Measurements from ENCODE around the gene SNX4.
"Not testable (repeated sequence)": the region's sequence is repeated elsewhere in the genome, so short reads cannot be mapped to it uniquely, and the experiment has no call there.

Gene SNX4

DNA sequence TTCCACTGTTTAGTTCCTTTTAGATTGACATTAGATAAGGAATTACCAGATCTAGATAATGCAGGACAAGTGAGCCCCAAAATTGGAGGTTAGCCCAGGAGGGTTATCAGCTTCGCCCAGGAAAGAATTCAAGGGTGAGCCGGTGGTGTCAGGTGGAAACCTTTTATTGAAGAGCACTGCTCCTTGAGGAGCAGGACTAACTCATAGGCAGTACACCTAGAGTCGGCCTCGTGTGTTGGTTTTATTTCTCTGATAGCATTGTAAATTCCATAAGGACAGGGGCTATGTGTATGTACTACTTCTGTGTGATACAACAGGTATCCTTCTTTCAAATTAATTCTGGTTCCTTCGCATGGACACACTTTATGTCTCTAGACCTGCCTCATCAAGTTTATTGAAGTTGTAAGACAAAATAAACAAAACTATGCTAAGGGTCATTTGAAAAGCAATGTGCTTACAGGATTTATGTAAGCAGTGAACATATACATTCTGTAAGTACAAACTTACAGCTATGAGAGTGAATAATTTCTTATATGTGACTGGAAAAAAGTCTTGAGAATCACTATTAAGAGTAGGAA lies 57.2 kb downstream of the SNX4 start:
- no peak for DNase-seq (ENCODE audit: low read depth)

DNA sequence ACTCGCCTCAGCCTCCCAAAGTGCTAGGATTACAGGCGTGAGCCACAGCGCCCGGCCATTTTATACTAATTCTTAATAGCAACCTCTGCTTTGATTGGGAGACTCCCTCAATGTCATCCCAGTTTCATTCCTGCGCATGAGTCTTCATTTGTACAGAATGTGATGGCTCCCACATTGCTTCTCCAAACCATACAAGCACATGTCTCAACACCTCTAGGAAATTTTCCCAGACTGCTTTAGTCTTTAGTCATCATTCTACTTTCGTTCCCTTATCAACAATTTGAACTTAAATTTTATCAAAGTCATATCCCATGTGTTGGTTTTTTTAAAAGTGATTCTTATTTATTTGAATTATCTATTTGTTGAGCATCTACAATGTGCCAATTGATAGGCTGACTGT lies 58.1 kb downstream of the SNX4 start:
- DNase-seq (ENCODE audit: low read depth): peak; percentile 59

DNA sequence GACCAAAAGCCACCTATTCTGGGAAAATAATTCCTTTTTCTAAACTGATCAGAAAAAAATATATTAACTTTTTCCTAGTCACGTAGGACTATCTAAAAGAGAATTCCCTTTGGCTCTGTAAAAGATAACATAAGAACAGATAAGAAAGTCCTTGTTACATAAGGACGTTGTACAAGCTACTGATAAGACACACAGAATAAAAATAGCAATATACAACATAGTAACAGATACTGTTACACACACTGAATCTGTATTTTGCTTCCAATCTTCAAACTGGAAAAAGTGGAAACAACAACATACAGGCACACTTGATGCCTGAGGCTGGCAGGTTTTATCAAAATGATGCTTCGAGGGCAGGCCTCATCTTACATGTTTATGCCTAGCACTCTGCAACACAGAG lies 59.8 kb downstream of the SNX4 start:
- no peak for DNase-seq (ENCODE audit: low read depth)

DNA sequence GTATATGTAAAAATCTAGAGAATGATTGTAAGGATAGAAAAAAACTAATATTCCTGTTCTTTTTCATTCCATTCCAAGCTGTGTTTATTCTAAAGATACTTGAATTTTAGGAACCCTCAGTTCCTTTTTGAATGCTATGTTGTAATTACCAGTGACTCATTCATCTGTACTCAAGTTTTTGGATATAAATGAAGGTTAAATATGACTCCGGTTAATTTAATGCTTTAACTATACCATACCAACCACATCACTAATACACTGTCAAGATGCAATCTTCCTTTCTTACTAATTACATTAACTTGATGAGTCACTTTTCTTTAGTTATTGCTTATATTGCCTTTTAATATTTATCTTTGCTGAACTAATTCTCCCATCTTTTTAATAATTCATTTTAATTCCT lies 76.1 kb downstream of the SNX4 start:
- DNase-seq (ENCODE audit: low read depth): peak; percentile 88

DNA sequence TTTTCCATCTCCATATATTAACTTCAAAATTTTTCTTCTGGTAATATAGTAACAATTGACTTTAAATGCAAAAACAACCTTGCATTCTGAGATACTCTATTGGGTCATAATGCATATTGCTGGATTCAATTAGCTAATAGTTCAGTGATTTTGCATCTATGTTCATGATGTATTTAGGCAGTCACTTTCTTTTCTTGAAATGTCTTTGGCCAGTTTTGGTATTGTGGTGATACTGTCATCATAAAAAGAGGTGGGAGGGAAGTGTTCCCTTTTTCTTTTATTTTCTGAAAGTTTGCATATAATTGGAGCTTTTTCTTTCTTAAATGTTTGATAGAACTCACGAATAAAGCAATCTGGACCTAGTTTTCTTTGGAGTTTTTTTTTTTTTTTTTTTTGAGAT lies 77.5 kb downstream of the SNX4 start:
- DNase-seq (ENCODE audit: low read depth): no peak

DNA sequence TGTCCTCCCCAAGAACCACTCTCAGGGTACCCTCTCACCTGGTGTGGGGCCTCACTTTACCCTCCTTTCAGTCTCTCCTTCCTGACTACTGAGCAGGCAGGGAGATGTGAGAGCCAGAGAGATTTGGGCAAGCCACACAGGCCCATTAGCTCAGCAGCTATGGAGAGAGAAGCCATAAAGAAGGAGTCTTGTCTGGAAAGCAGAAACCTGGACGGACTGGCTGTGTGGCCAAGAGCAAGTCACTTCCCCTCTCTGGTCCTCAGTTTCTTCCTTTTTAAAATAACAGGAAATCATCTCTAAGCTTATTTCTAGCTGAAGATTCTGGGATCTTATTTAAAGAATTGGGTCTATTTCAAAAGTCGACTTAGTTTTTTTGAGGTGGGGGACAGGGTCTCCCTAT lies 79.0 kb downstream of the SNX4 start:
- no peak for DNase-seq (ENCODE audit: low read depth)

DNA sequence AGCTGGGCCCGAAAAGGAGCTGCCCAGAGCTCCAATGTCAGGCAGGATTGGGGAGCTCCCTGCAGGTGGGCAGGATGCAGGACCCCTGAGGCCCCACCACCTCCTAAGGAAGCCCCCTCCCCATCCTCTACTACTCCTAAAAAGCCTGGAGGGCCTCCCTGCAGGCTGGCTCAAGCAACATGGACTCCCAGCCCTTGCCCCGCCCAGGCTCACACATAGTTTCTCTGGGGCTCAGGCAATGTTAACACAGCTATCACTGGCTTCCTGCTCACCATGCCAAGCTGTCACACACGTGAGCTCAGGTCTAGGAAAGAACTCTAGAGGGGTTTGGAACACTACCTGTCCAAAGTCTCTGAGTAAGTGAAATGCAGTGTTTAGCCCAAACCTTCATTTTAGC lies 79.4 kb downstream of the SNX4 start:
- DNase-seq (ENCODE audit: low read depth): no peak

DNA sequence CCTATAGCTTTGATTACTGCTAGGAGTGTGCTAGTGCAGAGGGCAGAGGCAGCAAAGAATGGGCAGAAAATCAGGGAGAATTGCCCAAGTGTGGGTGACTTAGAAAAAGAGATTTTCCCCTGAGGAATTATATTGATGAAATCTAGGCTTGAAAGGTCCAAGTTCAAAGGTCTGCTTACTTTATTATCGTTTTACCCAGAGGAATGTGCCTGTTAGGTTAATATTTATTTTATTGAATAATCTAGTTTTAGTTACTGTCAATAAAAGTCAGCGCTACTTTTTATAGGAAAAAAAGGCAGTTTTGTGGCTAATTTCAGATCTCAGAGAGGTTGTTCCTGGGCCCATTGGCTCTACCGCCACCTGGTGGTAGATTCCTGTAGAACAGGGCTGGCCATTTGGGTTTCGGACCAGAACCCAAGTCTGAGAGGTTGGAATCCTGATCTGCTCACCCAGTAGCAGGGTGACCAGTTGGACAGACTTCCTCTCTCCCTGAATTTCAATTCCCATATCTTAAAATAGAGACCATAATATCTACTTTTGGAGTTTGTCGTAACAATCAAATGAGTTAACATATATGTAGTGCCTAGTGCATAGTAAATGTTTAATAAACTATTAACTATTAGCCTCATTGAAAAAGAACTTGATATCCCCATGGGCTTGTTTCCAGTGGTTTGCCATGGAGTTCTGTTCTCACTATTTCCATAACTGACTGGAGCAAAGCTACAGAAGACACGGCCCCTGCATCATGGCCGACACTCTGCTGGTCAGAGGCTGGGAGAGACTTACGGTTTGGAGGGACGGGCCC lies 82.2 kb downstream of the SNX4 start:
- DNase-seq (ENCODE audit: low read depth): peak; percentile 20

DNA sequence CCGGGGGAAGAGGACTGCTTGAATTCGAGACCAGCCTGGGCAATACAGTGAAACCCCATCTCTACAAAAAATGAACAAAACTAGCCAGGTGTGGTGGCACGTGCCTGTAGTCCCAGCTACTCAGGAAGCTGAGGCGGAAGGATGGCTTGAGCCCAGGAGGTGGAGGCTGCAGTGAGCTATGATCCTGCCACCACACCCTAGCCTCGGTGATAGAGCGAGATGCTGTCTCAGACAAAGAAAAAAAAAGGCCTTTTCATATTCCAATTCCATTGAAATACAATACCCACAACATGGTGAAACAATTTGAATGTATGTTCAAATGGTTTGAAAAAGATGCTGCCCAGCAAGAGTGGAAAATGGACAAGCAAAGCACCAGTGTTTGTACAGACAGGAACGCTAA lies 83.1 kb downstream of the SNX4 start:
- DNase-seq (ENCODE audit: low read depth): no peak

DNA sequence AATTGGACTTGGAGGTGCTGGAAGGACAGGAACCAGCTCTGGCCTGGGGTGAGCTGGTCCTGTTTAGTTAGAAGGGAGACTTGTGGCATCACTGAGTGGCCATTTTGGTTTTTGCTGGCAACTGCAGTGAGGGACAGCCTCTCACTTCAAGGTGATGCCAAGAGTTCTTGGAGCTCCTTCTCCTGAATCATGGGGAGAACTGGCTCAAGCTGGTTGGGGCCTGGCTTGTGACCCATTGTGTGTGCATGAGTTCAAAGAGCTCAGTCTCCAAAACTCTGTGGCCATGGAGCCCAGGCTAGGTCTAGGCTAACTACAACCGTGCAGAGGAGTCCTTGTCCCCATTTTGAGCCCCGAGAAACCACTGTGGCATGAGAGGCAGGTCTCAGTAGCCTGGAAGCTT lies 84.8 kb downstream of the SNX4 start:
- no peak for DNase-seq (ENCODE audit: low read depth)

DNA sequence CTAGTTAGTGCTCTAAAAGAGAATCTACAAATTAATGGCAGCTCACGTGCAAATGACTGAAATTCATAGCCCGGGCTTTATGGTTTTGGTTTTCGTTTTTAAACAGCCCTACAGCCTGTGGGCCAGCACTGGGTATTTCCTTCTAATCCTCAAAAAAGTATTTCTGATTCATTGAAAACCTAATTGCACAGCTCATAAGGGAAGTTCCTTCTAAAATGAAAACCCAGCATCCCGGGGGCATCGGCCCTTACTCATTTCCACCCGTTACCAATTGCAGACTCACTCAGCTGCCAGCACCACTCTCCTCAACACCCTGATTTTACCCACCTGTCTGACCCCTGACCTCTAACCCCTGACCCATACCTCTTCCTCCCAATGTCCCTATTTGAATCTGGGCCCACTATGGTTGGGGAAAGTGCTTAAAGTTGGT lies 85.4 kb downstream of the SNX4 start:
- DNase-seq (ENCODE audit: low read depth): no peak

DNA sequence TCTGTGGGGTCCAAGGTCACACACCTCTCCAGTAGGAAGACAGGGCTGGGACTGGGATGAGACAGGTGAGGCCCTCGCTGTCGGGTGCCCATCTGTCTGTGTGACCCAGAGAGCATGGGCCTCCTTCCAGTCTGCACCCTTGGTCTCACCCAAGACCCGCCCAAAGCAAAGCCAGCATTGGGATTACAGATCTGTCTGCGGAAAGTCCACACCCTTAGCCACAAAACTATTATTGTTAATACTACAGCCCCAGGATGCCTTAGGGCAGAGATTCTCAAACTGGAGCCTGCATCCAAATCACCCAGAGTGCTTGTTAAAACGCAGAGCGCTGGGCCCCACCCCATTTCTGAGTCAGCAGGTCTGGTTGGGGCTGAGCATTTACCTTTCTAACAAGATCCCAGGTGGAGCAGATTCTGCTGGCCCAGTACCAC lies 86.4 kb downstream of the SNX4 start:
- no peak for DNase-seq (ENCODE audit: low read depth)

DNA sequence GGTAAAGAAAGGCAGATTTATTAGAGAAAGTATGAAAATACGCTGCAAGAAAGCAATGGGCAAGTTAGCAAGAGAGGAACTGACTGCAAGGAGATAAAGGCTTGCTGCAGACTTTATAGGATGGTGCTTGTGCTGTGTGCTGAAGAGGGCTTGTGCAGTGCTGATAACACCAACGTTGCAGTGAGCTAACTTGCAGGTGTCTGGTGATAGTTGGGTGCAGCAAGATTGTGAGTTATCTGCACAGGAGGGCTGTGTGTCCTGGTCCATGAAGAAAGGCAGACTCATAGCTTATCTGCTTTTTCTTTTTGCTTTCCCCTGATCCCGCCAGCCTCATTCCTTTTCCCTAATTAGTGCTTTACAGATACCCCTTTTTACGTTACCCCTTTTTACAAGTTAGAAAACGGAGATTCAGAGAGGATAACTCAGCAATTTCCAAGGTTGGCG lies 86.9 kb downstream of the SNX4 start:
- no peak for DNase-seq (ENCODE audit: low read depth)

DNA sequence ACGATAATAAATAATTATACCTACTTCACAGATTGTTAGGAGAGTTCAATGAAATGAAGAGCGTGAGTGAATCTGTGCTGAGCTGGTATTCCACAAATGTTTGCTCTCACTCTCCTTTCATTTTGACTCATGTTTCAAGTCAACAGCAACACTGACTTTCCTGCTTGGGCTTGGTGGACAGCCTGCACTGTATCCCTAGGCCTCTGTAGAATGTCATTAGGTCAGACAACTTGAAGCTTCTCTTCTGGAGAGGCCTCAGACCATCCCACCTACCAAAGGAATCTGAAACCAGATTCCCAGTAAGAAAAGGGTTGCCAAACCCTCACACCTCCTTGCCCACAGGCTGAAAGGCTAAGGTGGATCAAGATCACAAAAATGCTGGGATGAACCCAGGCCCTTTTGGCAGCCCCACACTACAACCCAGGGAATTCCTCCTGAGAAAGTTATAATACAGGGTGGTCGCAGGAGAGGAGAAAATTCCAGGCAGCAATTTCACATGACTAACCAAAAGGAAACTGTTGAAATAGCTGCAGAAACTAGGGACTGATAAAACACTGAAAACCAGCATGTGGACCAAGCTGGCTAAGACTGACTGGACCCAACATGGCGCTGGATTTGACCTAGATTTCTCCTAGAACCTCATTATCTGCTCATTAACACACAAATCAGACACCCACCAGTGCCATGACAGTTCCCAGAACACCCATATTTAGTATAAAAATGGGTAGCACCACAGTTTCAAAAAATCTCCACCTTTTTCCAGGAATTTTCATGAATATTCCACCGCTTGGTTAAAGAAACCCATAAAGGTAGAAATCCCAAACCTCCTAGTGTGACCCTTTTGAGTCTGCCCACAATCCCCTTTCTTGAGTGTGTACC lies 87.9 kb downstream of the SNX4 start:
- DNase-seq (ENCODE audit: low read depth): peak; percentile 28

DNA sequence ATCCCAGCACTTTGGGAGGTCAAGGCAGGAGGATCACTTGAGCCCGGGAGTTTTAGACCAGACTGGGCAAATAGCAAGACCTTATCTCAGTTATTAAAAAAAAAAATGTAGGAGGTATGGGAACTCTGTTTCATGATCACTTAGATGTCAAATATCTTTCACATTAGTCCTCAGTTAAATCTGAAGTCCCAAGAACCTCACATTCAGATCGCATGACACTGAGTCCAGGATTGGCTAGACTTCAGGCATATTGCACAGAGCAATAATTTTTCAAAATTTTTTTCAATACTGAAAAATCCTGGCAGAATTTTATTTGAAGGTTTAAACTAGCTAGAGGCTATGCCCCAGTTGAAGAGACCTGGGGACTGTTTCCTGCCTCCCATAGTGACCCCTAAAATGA lies 88.6 kb downstream of the SNX4 start:
- peak; percentile 26 for DNase-seq (ENCODE audit: low read depth)

DNA sequence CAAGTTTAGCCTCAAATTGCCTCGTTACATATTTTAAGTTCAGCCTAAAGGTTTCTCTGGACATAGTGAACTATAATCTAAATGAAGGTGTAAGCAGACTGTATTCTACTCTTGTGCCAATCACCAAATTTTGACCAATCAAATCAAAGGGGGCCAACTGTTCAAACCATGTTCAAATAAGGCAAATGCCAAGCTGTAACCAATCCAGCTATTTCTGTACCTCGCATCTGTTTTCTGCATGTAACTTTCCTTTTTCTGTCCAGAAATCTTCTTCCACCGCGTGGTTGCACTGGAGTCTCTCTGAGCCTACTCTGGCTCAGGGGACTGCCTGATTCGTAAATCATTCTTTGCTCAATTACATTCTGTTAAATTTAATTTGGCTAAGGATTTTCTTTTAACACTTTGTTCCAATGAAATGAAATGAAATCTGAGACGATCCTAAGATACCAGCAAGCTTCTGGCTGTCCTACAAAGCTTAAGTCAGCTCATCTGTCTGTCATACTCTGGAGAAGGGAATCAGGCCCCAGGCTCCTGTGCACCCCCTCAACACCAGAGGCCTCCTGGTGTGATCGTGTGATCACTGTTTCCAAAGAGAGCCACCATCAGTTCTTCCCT lies 91.7 kb downstream of the SNX4 start:
- no peak for DNase-seq (ENCODE audit: low read depth)

DNA sequence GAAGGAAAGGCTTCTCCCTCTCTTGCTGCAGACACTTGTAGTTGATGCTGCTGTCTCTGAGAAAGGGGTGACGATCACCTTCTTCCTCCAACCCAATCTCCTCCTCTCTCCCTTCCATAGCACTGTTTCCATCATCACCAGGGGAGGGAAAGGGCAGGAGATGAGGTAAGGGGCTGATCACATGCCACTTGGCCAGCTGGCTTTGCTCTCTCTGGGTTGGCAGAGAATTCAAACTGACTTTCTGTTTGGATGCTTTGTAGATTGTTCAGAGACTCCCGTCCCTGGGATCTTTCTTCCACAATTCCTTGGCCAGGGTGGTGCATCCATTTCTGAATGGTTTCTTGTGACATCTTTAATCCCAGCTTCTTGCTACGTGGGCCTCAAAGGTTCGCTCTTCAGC lies 101.7 kb downstream of the SNX4 start:
- DNase-seq (ENCODE audit: low read depth): no peak

DNA sequence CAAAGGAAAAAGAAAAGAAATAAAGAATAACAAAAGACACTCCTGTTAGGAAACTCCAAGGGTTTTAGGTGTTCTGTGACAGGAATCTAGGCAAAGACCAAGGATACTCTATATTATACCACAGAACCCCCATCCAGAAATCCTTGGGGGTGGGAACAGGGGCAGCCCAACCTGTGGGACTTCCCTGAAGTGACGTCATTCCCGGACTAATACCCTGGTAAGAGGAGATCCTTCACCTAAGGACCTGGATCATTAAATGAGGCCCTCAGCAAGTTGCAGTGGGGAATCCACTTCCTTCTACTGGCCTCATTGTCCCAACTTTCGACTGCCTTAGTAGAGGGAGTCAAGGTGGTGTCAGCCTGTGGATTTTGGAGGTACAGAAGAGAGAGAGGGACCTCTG lies 103.8 kb downstream of the SNX4 start:
- DNase-seq (ENCODE audit: low read depth): no peak

DNA sequence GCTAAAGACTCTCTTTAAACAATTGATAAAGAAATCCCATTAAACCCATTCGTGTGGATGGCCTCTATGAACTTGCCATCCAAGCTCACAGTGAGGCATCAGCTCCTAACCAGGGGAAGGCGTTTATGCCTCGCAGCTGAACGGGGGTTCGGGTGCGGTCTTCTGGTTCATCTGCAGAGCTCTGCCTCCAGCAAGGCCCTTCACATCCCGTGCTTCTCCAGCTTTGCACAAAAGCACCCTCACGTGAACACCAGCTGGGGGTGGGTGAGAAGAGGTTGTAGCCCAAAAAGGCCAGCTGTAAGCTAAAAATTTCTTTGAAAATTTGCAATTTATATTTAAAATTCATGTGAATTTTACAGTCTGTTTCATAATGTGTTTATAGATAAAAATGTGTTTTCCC lies 105.3 kb downstream of the SNX4 start:
- no peak for DNase-seq (ENCODE audit: low read depth)

DNA sequence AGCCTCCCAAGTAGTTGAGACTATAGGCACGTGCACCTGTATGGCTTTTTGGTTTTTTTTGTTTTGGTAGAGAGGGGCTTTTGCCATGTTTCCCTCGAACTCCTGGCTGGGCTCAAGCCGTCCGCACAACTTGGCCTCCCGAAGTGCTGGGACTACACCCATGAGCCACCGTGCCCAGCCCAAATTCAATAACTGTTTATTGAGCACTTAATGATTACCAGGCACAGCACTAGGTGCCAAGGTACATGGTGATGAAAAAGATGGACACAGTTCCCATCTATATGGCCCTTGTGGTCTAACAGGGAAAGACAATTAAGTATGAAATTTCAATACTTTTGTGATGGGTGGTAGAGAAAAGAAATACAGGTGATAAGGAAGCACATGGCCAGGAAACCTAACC lies 109.1 kb downstream of the SNX4 start:
- no peak for DNase-seq (ENCODE audit: low read depth)

DNA sequence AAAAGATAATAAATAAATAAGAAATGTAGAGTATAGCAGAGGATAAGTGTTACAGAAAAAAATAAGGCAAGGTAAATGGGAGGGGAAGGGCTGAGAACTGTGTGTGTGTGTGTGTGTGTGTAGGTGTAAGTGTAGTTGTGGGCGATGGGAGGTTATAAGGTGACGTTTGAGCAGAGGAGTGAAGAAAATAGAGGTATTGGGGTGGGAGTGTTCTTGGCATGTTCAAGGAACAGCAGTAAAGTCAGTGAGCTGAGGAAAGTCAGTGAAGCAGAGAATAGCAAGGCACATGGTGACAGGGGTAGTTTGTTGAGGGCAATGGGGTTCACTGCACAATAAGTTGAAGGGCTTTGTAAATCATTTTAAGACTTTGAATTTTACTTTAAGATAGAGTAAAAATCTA lies 113.9 kb downstream of the SNX4 start:
- DNase-seq (ENCODE audit: low read depth): no peak

DNA sequence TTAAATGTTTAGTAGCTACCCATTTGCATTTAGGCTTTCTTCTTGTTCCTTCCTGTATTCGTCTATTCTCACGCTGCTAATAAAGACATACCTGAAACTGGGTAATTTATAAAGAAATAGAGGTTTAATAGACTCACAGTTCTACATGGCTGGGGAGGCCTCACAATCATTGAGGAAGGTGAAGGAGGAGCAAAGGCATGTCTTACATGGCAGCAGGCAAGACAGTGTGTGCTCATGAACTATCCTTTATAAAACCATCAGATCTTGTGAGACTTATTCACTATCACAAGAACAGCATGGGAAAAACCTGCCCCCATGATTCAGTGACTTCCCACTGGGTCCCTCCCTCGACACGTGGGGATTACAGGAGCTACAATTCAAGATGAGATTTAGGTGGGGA lies 114.5 kb downstream of the SNX4 start:
- not testable (repeated sequence) for DNase-seq (ENCODE audit: low read depth)

All from amniotic epithelial cell (primary cell).